ENCODE data around the gene DOHH. TPM values are rescaled to one million over a fixed set of nuclear protein-coding genes. Genes with fewer than 3 reads are reported as not detected.
"Not testable (repeated sequence)": the region's sequence is repeated elsewhere in the genome, so short reads cannot be mapped to it uniquely, and the experiment has no call there.

Gene DOHH
- total RNA-seq, 4 donors from 2014 or later, result 19.5 to 37.5 (median 25.8) TPM

GRCh38 chr19:3452171-3452941 is 48.1 kb downstream of the DOHH start:
- H3K4me1 ChIP-seq, result peaks cover 23 to 68% (median 63%) of the 10 kb centered on the region in 4 donors
- H3K4me3 ChIP-seq, result no peak overlapping the region
- DNase-seq (ENCODE audit: extremely low spot score), result no peak
- intact Hi-C loops (cut with DNase I), result no loop called here
- H3K27ac ChIP-seq (replicated peaks in 1 of 4), result peak overlapping the region; percentile 84 to 91 (median 89)
- no peaks in the 10 kb centered on the region for H3K27me3 ChIP-seq
- peaks cover 63 to 98% (median 87%) of the 10 kb centered on the region in 4 donors for H3K36me3 ChIP-seq
- 86% methylated on average over 37 of the region's 38 CpGs for WGBS
- H3K9me3 ChIP-seq, result no peaks in the 10 kb centered on the region
- TF ChIP-seq POLR2AphosphoS5 (IDR thresholded peaks at IDR 0.05), result no peak
- no peak for TF ChIP-seq POLR2A (IDR thresholded peaks at IDR 0.05; ENCODE audit: low read depth)
- TF ChIP-seq CTCF (IDR thresholded peaks at IDR 0.05), result no peak
- TF ChIP-seq EP300 (IDR thresholded peaks at IDR 0.05), result no peak

GRCh38 chr19:3451451-3451866 is 49.0 kb downstream of the DOHH start:
- Histone ChIP-seq H3K36me3 (peaks cover 61 to 96% (median 83%) of the 10 kb centered on the region in 4 donors), H3K4me1 (peaks cover 17 to 68% (median 60%) of the 10 kb centered on the region in 4 donors), H3K9me3 (no peaks in the 10 kb centered on the region), H3K27me3 (no peaks in the 10 kb centered on the region), H3K4me3 (no peak overlapping the region), H3K27ac (replicated peaks in 1 of 4) (peak overlapping the region; percentile 84 to 91 (median 89))
- intact Hi-C loops (cut with DNase I), result no loop called here
- DNase-seq (ENCODE audit: extremely low spot score), result no peak
- WGBS, result 61% methylated on average over 10 of the region's 10 CpGs
- no peak for TF ChIP-seq CTCF (IDR thresholded peaks at IDR 0.05)
- no peak for TF ChIP-seq POLR2A (IDR thresholded peaks at IDR 0.05; ENCODE audit: low read depth)
- no peak for TF ChIP-seq EP300 (IDR thresholded peaks at IDR 0.05)
- TF ChIP-seq POLR2AphosphoS5 (IDR thresholded peaks at IDR 0.05), result no peak

- H3K27me3 ChIP-seq, result no peaks in the 10 kb centered on the region
- no peak overlapping the region for H3K4me3 ChIP-seq
- H3K4me1 ChIP-seq, result peaks cover 17 to 68% (median 59%) of the 10 kb centered on the region in 4 donors
- H3K27ac ChIP-seq (replicated peaks in 1 of 4), result peak overlapping the region; percentile 84 to 91 (median 89)
- intact Hi-C loops (cut with DNase I), result no loop called here
- TF ChIP-seq POLR2A (IDR thresholded peaks at IDR 0.05; ENCODE audit: low read depth) (no peak), EP300 (IDR thresholded peaks at IDR 0.05) (peak; percentile 97), POLR2AphosphoS5 (IDR thresholded peaks at IDR 0.05) (peak; percentile 95 to 97)
- H3K9me3 ChIP-seq, result no peaks in the 10 kb centered on the region
- DNase-seq (ENCODE audit: extremely low spot score), result peak; percentile 96
- 18% methylated on average over 12 of the region's 12 CpGs for WGBS
- H3K36me3 ChIP-seq, result peaks cover 55 to 96% (median 83%) of the 10 kb centered on the region in 4 donors
Measured at GRCh38 chr19:3450796-3451411, 49.6 kb downstream of the DOHH start.

GRCh38 chr19:3448616-3449334 is 51.7 kb downstream of the DOHH start:
- H3K36me3 ChIP-seq, result peaks cover 53 to 90% (median 78%) of the 10 kb centered on the region in 4 donors

GRCh38 chr19:3446657-3447056 is 53.8 kb downstream of the DOHH start:
- Histone ChIP-seq H3K36me3 (peaks cover 37 to 91% (median 70%) of the 10 kb centered on the region in 4 donors), H3K27ac (replicated peaks in 1 of 4) (peak overlapping the region; percentile 84 to 91 (median 89)), H3K4me1 (peaks cover 48 to 75% (median 69%) of the 10 kb centered on the region in 4 donors)
- H3K4me3 ChIP-seq; H3K9me3 ChIP-seq; intact Hi-C loops (cut with DNase I); H3K27me3 ChIP-seq; DNase-seq (ENCODE audit: extremely low spot score): not testable (repeated sequence)
- 92% methylated on average over 4 of the region's 4 CpGs for WGBS

More at GRCh38 chr19:3448616-3449334, 51.7 kb downstream of the DOHH start:
- no peaks in the 10 kb centered on the region for H3K27me3 ChIP-seq
- TF ChIP-seq POLR2A (IDR thresholded peaks at IDR 0.05; ENCODE audit: low read depth) (no peak), POLR2AphosphoS5 (IDR thresholded peaks at IDR 0.05) (no peak)
- peaks cover 38 to 70% (median 63%) of the 10 kb centered on the region in 4 donors for H3K4me1 ChIP-seq
- peak overlapping the region; percentile 84 to 91 (median 89) for H3K27ac ChIP-seq (replicated peaks in 1 of 4)
- WGBS, result 91% methylated on average over 23 of the region's 28 CpGs
- no peak for DNase-seq (ENCODE audit: extremely low spot score)
- H3K9me3 ChIP-seq, result no peaks in the 10 kb centered on the region
- no peak overlapping the region for H3K4me3 ChIP-seq
- intact Hi-C loops (cut with DNase I), result no loop called here

Measured in esophagus muscularis mucosa (tissue), 4 donors.